Astrocyte (in vitro differentiated cells and primary cell): ENCODE measurements around the gene RNF223.

Experiments used
- EZH2 ChIP-seq: IDR thresholded peaks from 2 replicates; pipeline ENCODE4 v1.6.1; 2012; ENCODE audit warnings: mild to moderate bottlenecking, low read length, inconsistent platforms; ENCODE audit not compliant: insufficient read depth
- TF ChIP-seq, protein P1 (sequence below): IDR thresholded peaks from 2 replicates; pipeline ENCODE4 v1.5.1; 2011; ENCODE audit warnings: low read depth, mild to moderate bottlenecking, inconsistent platforms, low read length, moderate library complexity; ENCODE audit not compliant: insufficient read depth

DNA sequence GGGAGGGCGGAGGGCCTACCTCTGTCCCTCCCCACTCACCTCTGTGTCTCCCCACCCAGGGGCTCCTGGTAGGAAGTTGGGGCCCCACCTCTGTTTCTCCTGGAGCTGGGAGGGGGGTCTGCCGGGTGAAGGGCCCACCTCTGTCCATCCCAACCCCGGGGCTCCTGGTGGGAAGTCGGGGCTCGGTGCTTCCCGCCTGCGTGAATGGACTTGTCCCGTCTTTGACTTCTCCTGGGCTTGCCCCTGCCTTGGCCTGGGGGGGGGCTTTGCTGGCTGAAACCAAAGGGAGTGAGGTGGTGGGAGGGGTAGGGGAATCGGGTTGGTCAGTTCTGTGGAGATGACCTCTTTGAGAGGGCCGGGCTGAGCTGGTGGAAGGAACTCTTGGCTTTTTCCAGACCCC is 48.4 kb downstream of the RNF223 start:
- TF ChIP-seq, protein P1, sequence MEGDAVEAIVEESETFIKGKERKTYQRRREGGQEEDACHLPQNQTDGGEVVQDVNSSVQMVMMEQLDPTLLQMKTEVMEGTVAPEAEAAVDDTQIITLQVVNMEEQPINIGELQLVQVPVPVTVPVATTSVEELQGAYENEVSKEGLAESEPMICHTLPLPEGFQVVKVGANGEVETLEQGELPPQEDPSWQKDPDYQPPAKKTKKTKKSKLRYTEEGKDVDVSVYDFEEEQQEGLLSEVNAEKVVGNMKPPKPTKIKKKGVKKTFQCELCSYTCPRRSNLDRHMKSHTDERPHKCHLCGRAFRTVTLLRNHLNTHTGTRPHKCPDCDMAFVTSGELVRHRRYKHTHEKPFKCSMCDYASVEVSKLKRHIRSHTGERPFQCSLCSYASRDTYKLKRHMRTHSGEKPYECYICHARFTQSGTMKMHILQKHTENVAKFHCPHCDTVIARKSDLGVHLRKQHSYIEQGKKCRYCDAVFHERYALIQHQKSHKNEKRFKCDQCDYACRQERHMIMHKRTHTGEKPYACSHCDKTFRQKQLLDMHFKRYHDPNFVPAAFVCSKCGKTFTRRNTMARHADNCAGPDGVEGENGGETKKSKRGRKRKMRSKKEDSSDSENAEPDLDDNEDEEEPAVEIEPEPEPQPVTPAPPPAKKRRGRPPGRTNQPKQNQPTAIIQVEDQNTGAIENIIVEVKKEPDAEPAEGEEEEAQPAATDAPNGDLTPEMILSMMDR = no peak
- TF ChIP-seq EZH2 = no peak
